ENCODE results near the gene ZNF22. TPM values are rescaled to one million over a fixed set of nuclear protein-coding genes. Genes with fewer than 3 reads are reported as not detected.
A peak's percentile ranks its signal among the peaks of the same experiment; 100 is the strongest.

ZNF22 gene
- total RNA-seq, 1 donor from 2014 or later: 20.6 TPM

GRCh38 chr10:44978570-44979280, 22.0 kb upstream of the ZNF22 start, which contains the start of gene DEPP1:
Gene DEPP1, minus strand, starts transcription at chr10:44978809. Its CDS starts 779 bp downstream, at chr10:44978030.
- DNase-seq (ENCODE audit: extremely low spot score in 2 of 2): no peak
- Histone ChIP-seq H3K4me1 (peaks cover 73% of the 10 kb centered on the region), H3K9me3 (no peaks in the 10 kb centered on the region), H3K27me3 (no peaks in the 10 kb centered on the region), H3K27ac (peak within 1 kb of the TSS; percentile 95), H3K4me3 (peak within 1 kb of the TSS; percentile 41 to 54), H3K36me3 (no peaks in the 10 kb centered on the region)
- intact Hi-C loops (cut with DNase I): no loop called here
- TF ChIP-seq POLR2AphosphoS5 (IDR thresholded peaks at IDR 0.05; ENCODE audit: insufficient read depth in 1 of 2, low read depth in 1 of 2): peak; percentile 95 to 98
- TF ChIP-seq CTCF (IDR thresholded peaks at IDR 0.05): no peak
- TF ChIP-seq POLR2A (IDR thresholded peaks at IDR 0.05): peak; percentile 7 to 94

- TF ChIP-seq CTCF (IDR thresholded peaks at IDR 0.05) (no peak), POLR2A (IDR thresholded peaks at IDR 0.05) (no peak), POLR2AphosphoS5 (IDR thresholded peaks at IDR 0.05; ENCODE audit: insufficient read depth in 1 of 2, low read depth in 1 of 2) (no peak)
- no peaks in the 10 kb centered on the region for H3K9me3 ChIP-seq
- no peak overlapping the region for H3K4me3 ChIP-seq
- DNase-seq (ENCODE audit: extremely low spot score in 2 of 2): no peak
- peak overlapping the region; percentile 95 for H3K27ac ChIP-seq
- no peaks in the 10 kb centered on the region for H3K36me3 ChIP-seq
- H3K4me1 ChIP-seq: peaks cover 65% of the 10 kb centered on the region
- H3K27me3 ChIP-seq: no peaks in the 10 kb centered on the region
- intact Hi-C loops (cut with DNase I): no loop called here
These were observed 21.2 kb upstream of the ZNF22 start for GRCh38 chr10:44979281-44980191.

GRCh38 chr10:44980309-44981171, 20.2 kb upstream of the ZNF22 start:
- TF ChIP-seq POLR2AphosphoS5 (IDR thresholded peaks at IDR 0.05; ENCODE audit: insufficient read depth in 1 of 2, low read depth in 1 of 2) (no peak), CTCF (IDR thresholded peaks at IDR 0.05) (no peak), POLR2A (IDR thresholded peaks at IDR 0.05) (no peak)
- peak overlapping the region; percentile 95 for H3K27ac ChIP-seq
- H3K4me3 ChIP-seq: no peak overlapping the region
- H3K36me3 ChIP-seq: no peaks in the 10 kb centered on the region
- intact Hi-C loops (cut with DNase I): no loop called here
- H3K9me3 ChIP-seq: no peaks in the 10 kb centered on the region
- no peak for DNase-seq (ENCODE audit: extremely low spot score in 2 of 2)
- H3K27me3 ChIP-seq: no peaks in the 10 kb centered on the region
- H3K4me1 ChIP-seq: peaks cover 59% of the 10 kb centered on the region

- H3K36me3 ChIP-seq: no peaks in the 10 kb centered on the region
These were observed 19.3 kb upstream of the ZNF22 start for GRCh38 chr10:44981172-44982113.

More at GRCh38 chr10:44981172-44982113, 19.3 kb upstream of the ZNF22 start:
- no peaks in the 10 kb centered on the region for H3K9me3 ChIP-seq
- H3K4me1 ChIP-seq: peaks cover 59% of the 10 kb centered on the region
- H3K4me3 ChIP-seq: no peak overlapping the region
- peak overlapping the region; percentile 95 for H3K27ac ChIP-seq
- no peaks in the 10 kb centered on the region for H3K27me3 ChIP-seq
- TF ChIP-seq CTCF (IDR thresholded peaks at IDR 0.05) (no peak), POLR2AphosphoS5 (IDR thresholded peaks at IDR 0.05; ENCODE audit: insufficient read depth in 1 of 2, low read depth in 1 of 2) (no peak), POLR2A (IDR thresholded peaks at IDR 0.05) (no peak)
- DNase-seq (ENCODE audit: extremely low spot score in 2 of 2): no peak
- intact Hi-C loops (cut with DNase I): no loop called here

All from vagina (tissue), 2 donors.